HG02571 (cell line): ENCODE data around the gene ATP8A2.

Source experiments
- ATAC-seq: cut with Tn5 transposase; IDR thresholded peaks from one replicate; pipeline ENCODE4 v1.9.1; 2021; ENCODE audit warnings: mild to moderate bottlenecking, moderate library complexity; ENCODE audit not compliant: unreplicated experiment

The ATP8A2 gene

DNA sequence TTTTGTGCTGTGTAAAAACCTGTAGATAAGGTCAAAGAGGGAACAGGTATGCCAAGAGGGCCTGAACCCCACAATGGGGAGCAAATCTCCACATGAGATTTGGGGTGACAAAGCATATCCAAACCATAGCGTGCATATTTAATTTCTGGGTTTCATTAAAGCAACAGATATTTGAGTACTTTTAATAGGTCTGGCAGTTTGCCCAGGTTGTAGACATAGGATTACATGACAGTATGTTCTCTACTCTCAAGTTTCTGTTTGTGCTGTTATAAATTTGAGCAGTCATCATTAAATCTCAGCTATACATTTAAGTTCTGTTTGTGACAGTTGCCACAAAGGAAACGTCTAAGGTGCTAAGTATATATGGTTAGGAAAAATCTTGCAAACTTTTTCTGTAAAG is 236.4 kb downstream of the ATP8A2 start:
- ATAC-seq: no peak

DNA sequence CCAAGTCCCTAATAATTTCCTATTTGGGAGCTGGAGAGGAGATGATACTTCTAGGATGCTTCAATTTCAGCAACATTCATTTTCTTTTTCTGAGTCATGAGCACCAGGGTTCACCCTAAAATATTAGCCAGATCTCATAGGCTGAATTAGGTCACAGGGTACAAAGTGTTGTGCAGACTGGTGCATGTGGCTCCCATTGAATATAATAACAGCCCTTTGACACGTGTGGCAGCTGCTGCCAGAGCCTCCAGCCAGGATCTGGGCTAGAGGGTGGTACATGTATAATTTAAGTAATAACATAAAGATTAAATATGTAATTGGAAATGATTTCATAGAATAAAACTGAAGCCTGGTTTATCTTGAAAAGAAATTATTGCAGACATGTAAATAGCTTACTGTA is 244.9 kb downstream of the ATP8A2 start:
- no peak for ATAC-seq

DNA sequence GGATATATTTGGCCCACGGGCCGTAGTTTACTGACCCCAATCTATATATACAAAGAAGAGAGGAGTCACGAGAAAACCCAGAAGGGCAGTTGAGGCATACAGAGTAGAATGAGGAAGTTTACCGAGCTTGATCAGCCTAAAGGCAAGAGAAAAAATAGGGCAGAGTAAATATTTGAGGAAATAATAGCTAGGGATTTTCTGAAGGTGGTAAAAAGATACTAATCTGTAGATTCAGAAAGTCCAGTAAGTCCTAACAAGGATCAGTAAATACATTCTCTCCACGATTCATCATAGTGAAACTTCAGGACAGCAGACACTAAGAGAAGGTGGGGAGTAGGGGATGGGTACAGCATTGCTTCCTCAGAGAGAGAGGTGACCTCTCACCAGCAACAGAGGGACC is 248.1 kb downstream of the ATP8A2 start:
- ATAC-seq: no peak

DNA sequence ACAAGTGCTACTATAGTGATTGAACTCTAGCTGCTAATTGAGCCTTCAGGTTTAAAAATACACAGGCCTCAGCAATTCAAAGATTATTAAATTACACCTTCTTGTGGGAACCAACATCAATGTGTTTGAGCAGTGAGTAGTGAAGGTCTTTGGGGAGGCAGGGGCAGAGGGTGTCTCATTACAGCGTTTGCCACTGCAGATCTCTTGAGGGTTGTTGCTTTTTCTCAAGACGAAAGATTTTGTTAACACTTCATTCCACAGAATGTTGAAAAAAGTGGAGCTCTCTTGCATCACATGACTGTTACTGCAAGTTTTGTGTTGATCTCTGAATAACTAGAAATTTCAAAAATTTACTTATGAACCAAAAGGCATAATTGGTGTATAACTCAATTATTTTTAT is 253.6 kb downstream of the ATP8A2 start:
- ATAC-seq: no peak

DNA sequence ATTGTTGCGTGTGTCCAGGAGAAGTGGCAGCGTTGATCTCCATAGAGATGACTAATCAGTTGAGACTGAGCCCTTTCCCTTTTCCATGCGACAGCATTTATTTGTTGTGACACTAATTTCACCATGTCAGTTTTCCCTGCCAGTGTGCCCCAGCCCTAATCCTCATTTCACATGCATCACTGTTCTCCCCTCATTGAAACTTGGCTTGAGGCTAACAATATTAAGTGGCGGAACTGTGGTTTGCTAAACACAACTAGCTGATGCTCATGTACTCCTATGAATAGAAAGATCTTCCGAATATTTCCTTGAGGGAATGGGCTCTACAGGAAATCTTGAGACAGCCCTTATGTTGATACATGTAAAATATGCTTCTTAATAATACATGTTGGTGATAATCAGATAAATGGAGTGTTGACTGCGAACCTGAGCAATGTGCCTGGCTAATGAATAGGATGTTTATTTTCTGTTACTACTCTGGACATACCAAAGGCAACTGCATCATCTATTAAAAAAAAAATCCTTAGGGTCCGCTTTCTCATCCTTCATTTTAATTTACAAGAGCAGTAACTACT is 258.6 kb downstream of the ATP8A2 start:
- ATAC-seq: no peak

DNA sequence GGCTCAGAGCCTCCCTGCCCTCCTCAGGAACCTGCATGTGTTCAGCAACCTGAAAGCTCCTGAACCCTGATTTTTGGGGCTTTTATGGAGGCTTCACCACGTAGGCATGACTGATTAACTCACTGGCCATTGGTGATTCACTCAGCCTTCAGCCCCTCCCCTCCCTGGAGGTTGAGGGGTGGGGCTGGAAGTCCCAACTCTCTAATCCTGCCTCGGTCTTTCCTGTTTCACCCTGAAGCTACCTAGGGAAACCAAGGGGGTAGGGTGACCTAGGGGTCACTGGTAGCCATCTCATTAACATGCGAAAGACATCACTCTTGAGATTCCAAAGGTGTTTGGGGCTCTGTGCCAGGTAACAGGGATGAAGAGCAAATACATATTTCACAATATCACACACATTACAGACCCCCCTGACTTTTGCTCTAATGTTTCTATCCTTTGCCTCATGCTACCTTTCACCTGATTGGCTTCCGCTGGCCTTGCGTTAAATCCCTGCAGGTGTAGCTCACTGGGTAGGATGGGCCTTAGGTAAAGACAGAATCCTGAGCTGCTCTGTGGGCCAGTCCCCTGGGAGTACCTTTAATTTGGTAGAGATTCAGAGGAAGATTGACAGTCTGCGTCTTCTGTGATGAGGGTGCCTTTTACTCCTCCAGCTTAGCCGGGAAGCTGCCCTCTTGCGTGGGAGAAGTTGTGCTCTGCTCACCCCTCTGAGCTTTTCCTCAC is 260.6 kb downstream of the ATP8A2 start:
- ATAC-seq: no peak

DNA sequence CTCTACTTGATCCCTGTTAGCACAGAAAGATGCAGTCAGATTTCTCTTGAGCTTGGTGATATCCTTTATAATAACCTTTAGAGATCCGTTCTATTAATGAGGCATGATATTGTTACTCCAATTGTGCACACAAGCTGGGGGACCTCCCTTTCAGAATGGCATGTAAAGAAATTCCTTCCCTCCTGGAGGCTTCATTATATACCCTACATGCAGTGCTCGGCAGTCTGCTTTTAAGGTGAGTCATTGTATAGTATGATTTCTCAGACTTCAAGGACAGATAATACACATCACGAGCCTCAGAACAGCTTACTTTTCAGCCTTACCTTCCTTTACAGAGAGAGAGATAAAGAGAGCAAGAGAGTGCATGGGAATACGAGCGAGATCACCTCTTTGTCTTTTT is 261.3 kb downstream of the ATP8A2 start:
- ATAC-seq: no peak

DNA sequence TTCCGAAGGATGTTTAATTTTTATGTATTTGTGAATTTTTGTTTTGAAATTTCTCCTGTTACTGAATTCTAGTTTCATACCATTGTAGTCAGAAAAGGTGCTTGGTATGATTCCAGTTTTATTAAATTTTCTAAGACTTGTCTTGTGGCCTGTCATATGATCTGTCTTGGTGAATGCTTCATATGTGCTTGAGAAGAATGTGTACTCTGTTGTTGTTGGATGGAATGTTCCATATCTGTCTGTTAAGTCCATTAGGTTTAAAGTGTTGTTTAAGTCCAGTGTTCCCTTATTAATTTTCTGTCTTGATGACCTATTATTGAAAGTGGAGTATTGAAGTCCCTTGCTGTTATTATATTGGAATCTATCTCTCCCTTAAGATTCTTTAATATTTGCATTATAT is 273.9 kb downstream of the ATP8A2 start:
- ATAC-seq: no peak

DNA sequence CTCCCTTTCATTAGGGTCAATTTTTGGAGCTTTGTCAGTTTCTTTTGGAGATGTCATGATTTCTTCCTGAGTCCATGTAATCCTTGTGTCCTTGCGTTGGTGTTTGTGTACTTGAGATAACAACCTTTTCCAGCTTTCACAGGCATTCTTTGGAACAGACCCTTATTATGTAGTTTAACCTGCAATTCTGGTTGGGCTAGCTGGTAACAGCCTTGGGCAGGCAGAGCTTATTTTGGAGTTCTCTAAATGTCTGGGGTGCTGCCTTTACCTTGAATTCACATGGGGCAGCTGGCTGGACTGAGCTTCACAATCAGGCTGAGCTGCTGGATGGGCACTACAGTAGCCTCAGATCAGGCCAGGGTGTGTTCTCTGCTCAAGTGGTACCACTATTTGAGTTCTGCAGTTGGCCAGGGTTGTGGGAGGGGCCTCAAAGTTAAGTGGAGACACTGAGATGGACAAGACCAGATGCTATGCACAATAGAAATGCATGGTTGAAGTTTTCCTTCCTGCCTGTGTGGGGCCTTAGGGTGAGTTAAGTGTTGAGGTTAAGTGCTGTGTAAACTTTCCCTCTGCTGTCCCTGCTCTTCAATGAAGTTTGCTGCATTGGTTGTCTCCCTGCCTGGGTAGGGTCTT is 277.3 kb downstream of the ATP8A2 start:
- no peak for ATAC-seq

DNA sequence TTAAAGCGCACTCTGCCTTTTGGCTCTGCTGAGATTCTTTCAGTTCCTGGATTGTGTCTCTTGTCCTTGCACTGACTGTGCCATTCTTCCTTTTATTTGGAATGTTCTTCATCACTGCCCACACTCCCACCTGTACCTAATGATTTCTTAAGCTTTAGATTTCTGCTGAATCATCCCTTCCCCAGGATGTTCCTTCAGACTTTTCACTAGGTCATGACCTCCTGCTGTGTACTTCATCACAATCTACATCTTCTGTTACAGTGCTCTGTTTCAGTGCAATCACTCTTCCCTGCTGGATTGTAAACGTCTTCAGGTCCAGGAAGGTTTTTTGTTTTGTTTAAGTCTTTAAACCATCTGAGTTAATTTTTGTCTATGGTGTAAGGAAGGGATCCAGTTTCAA is 281.0 kb downstream of the ATP8A2 start:
- no peak for ATAC-seq

DNA sequence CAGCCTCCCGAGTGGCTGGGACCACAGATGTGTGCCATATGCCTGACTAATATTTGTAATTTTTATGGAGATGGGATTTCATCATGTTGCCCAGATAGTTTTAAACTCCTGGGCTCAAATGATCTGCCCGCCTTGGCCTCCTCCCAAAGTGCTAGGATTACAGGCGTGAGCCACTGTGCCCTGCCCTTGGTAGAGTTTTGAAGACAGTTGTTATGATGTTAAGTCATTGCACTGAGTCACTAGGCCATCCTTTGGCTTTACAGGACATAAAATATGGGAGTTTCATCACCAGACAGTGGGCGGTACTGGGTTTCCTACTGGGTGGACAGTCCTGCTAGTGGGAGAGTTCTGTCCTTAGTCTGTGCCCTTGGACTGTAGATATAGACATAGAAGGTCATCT is 282.5 kb downstream of the ATP8A2 start:
- ATAC-seq: no peak

DNA sequence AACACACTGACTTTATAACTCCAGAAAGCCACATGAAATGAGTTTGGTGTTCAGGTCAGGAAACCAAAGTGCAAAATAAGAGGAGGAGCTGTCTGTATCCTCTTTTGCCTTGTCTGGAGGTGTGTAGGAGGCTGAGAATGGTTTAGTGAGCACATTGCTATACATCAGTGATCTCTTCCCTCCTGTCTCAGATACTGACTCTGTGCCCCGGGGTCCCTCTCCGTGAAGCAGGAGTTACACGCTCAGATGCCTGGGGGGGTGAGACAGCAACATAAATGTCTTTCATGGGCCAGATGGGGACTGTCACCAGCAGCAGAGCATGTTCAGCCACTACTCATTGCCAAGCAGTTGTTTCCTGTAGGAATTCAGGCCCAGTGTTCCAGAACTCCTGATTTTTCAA is 285.4 kb downstream of the ATP8A2 start:
- no peak for ATAC-seq

DNA sequence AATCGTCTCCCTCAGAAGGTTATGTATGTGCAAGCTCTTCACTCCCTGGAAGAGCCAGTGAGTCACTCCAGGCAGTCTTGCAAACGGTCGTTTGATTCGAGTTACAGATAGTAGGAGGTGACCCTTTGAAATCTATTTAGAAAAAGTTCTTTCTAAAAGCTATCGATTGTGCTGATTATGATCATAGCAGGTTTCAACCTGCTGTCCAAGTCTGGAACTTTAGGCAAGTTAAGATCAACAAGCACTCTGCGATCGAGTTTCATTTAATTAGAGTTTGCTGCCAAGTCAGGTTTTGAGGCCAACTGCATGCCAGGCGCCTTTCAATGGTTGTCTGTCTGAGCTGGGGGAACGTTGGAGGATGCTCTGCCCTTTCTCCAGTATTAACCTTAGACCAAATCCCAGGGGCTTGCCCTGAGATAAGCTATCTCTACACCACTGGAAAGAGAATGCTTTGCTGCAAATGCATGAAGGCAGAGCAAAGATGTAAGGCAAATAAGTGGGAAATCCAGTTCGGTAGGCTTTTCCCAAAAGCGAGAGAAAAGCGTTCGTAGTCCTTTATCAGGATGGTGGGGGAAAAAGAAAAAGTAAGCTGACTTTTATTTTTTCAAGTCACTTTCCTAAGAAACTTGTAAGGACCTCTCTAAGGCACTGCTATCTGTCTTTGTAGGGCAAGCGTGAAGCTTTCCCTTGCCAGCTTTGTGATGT is 287.5 kb downstream of the ATP8A2 start:
- ATAC-seq: no peak

DNA sequence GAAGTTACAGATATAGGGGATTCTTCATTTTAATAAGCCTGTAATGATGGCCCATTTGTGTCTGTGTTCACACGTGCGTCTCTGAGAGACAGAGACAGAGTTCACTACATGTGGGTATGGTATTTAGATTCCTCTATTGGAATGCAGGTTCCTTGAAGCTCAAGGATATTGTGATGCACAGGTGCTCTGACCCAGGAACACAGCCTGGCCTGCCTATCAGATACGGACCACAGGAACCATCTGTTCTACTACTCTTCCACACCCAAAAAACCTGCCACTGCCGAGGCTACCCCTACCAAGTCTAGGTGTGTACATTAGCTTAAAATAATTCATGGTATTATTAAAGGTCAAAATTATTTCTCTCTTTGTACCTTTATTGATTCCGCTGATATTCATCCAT is 289.2 kb downstream of the ATP8A2 start:
- no peak for ATAC-seq

DNA sequence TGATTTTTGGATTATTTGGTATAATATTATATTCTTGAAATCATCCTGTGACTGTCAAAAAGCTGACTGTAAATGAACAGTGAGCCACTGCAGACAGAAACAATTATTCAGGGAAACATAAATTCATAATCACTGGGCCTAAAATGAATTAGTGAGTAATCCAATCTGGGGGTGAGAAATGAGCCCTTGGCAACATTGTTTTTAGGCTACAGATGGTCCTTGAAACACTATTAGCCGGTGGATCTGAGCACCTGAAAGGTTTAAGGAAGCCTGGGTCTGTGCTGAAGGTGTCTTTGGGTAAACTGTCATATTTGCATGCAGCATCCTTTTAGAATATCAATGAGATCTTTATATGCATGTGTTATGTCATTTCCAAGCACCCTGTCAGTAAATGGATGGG is 290.7 kb downstream of the ATP8A2 start:
- no peak for ATAC-seq

DNA sequence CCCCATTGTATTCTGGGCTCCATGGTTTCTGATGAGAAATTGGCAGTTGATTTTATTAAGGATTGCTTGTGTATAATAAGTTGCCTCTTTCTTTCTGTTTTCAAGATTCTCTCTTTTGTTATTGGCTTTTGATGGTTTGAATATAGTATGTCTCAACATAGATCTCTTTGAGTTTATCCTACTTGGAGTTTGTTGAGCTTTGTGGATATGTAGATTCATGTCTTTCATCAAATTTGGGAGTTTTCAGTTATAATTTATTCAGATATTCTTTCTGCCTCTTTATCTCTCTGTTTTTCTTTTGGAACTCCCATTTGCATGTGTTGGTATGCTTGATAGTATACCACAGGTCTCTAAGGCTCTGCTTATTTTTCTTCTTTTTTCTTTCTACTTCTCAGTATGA is 296.6 kb downstream of the ATP8A2 start:
- ATAC-seq: no peak

DNA sequence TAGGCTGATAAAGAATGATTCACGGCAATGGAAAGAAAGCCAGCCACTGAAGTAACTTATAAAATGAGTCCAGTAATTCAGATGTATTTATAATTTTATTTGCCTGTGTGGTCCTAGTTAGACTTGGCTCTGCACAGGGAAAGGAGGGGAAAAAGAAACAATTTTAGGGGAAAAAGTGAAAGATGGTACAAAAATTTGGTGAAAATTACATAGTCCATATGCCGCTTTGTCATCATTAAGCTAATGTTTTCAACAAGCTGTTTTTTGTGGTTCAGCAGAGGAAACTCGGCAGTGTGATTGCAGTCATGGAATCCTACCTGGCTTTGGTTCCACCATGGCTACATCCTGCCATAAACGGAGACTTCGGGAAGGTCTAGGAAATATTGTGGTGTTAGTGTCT is 301.9 kb downstream of the ATP8A2 start:
- ATAC-seq: no peak

DNA sequence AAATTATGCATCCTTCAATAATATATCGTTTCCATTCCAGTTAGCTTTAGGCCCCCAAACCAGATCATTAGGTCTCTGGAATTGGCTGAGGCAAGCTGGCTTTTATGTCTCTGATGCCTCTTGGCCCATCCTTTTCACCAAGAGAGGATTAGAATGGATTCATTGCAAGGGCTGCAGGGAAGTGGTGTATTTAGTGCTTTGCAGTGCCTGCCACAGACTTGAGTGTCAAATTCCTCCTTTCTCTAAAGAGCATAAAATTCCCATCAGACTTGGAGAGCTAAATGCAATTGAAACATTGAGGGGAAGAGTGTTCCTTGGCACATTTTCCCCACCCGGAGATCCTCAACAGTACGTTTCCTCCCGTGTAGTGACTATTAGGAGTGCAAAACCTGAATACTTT is 302.6 kb downstream of the ATP8A2 start:
- no peak for ATAC-seq

DNA sequence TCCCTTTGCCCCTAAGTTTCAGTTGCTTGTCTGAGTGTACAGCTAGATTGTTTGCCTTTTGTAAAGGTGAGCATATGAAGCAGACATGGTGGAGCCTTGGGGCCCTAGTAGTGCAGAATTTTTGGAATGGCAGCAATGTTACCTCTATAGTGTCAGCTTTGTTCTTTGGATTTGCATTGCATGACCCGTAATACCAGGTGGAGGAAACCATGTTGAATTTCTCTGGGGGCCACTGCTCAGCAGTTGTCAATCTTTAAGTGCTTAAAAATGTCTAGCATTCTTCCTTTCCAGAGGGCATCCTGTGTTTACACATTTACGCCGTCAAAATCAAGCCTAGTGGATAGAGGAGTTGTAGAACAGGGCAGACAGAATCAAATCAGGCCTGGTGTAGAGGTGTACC is 303.3 kb downstream of the ATP8A2 start:
- no peak for ATAC-seq

DNA sequence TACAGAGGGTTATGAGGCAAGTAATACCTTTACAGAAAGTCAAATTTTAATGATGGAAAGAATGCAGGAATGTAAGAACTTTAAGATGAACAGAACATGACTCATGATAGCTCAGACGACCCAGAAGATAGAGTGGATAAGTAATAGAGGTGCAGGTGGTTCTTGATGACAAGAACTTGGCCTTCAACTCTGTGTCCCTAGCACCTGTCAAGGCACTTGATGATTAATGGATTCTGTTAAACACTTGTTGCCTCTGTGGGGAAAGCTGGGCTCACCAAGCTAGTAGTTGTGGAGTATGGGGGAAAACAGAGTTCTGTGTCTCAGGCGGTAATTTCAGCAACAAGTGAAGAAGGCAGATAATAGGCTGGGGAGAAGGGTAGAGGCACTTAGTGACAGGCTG is 306.2 kb downstream of the ATP8A2 start:
- ATAC-seq: no peak

DNA sequence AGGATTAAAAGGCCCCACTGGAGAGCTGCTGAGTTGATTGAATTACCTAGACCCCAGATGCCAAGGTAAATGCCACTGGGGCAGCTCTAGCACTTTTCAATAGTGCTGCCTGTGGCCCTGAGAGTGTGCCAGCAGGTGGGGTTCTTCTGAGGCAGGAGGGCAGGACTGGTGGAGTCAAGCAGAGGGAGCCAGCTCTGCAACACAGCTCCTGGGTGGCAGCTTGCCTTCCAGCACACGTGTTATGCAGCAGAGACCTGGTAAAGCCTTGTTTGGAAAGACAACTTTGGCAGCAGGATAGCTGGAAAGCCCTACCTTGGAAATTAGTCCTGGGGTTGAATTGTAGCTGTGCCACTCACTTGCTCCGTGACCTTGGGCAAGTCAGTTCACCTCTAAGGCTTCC is 306.6 kb downstream of the ATP8A2 start:
- ATAC-seq: no peak

DNA sequence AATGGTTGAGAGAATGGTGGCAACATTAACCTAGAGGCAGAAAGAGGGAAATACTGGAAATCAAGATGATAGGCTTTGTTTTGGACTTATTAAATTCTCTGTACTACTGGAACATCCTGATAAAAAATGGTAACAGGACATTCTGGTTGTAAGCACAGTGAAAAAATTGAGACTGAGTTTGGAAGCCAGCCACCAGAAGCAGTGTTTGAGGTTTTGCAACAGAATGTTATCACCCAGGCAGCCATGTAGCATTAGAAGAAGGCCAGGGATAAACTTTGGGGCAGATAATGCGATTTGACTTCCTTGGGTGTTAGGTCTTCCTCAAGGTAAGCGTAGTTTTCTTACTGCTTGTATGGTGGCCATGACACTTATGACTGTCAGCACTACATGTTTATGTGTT is 307.4 kb downstream of the ATP8A2 start:
- no peak for ATAC-seq
